Measurements from ENCODE around the gene DPH3. TPM values are rescaled to one million over a fixed set of nuclear protein-coding genes. Genes with fewer than 3 reads are reported as not detected.

Gene DPH3
- total and polyA plus RNA-seq, 2 of the 8 experiments (the other 6 are each of a cell fraction or from before 2014, with no cell fraction given), result 9.8 to 40.1 TPM

- TF ChIP-seq CHD7 (IDR thresholded peaks at IDR 0.05; ENCODE audit: insufficient replicate concordance, low read length) (no peak), KDM4A (IDR thresholded peaks at IDR 0.05; ENCODE audit: low read depth, low read length, severe bottlenecking) (no peak), ASH2L (IDR thresholded peaks at IDR 0.05; ENCODE audit: low read length) (no peak), SP1 (IDR thresholded peaks at IDR 0.05; ENCODE audit: low read depth, low read length) (no peak), SIX5 (IDR thresholded peaks at IDR 0.05; ENCODE audit: low read depth, low read length) (no peak)
Observed at GRCh38 chr3:16258177-16258576, 6.6 kb downstream of the DPH3 start (continued).
